HG03442 (cell line): Measurements from ENCODE around the gene TCAF1.
A peak's percentile ranks its signal among the peaks of the same experiment; 100 is the strongest.

Source experiments
- ATAC-seq: cut with Tn5 transposase; IDR thresholded peaks from one replicate; pipeline ENCODE4 v1.9.1; 2021; ENCODE audit warnings: mild to moderate bottlenecking, moderate library complexity; ENCODE audit not compliant: unreplicated experiment

TCAF1 gene

GRCh38 chr7:143901668-143902331, at the start of gene TCAF1:
Gene TCAF1 (minus strand): TSS chr7:143902176. CDS start chr7:143876608, 25,568 bp downstream.
- peak; percentile 91 for ATAC-seq

- ATAC-seq = no peak
Observed at GRCh38 chr7:143948733-143949132, 46.8 kb upstream of the TCAF1 start.

- no peak for ATAC-seq
Observed at GRCh38 chr7:143947111-143947510, 45.1 kb upstream of the TCAF1 start.

GRCh38 chr7:143945423-143945822, 43.4 kb upstream of the TCAF1 start:
- ATAC-seq = no peak

GRCh38 chr7:143938379-143939243, 36.6 kb upstream of the TCAF1 start:
- no peak for ATAC-seq

GRCh38 chr7:143936087-143937009, 34.4 kb upstream of the TCAF1 start:
- ATAC-seq = no peak

- no peak for ATAC-seq
Observed at GRCh38 chr7:143934526-143935325, 32.8 kb upstream of the TCAF1 start, which contains the start of gene OR2F2. Gene OR2F2 (plus strand): TSS chr7:143935233. CDS start chr7:143935233, 0 bp downstream.

GRCh38 chr7:143931739-143932138, 29.8 kb upstream of the TCAF1 start:
- no peak for ATAC-seq

- peak; percentile 79 for ATAC-seq
Observed at GRCh38 chr7:143929224-143929920, 27.4 kb upstream of the TCAF1 start.

- ATAC-seq = no peak
Observed at GRCh38 chr7:143924851-143925250, 22.9 kb upstream of the TCAF1 start.

GRCh38 chr7:143914938-143915652, 13.1 kb upstream of the TCAF1 start:
- ATAC-seq = no peak

- no peak for ATAC-seq
Observed at GRCh38 chr7:143913945-143914615, 12.1 kb upstream of the TCAF1 start.

- no peak for ATAC-seq
Observed at GRCh38 chr7:143910473-143911248, 8.7 kb upstream of the TCAF1 start.

GRCh38 chr7:143909863-143910262, 7.9 kb upstream of the TCAF1 start:
- ATAC-seq = no peak

GRCh38 chr7:143908120-143908519, 6.1 kb upstream of the TCAF1 start:
- no peak for ATAC-seq

GRCh38 chr7:143906895-143907294, 4.9 kb upstream of the TCAF1 start:
- no peak for ATAC-seq

GRCh38 chr7:143906151-143906550, 4.2 kb upstream of the TCAF1 start:
- no peak for ATAC-seq

GRCh38 chr7:143905509-143905908, 3.5 kb upstream of the TCAF1 start:
- no peak for ATAC-seq
